Kidney tubule cell (primary cell): Measurements from ENCODE around the gene UGT1A3.

Experiments used
- DNase-seq: peaks from one replicate; pipeline ENCODE4 v3.0.0-alpha.2; 2018; ENCODE audit warnings: low spot score

Gene UGT1A3

DNA sequence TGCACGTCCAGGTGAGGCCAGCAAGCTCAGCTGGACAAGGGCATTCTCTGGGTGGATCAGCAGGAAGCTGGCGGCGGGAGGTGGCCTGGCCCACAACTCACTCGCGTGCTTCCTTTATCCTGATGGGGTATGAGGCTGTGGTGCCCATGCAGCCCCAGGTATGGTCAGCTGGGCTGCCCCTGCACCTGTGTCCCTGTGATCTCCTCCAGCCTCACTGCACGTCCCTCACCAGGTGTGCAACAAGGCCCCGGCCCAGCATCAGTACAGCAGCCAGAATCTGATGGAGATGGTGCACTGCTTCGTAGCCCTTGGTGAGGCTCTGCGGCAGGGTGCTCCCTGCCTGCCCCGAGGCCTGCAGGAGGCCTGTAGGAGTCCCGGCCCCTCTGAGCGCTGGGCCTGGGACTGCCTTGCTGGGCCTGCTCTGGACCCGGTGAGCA lies 66.9 kb downstream of the UGT1A3 start:
- DNase-seq, result no peak

DNA sequence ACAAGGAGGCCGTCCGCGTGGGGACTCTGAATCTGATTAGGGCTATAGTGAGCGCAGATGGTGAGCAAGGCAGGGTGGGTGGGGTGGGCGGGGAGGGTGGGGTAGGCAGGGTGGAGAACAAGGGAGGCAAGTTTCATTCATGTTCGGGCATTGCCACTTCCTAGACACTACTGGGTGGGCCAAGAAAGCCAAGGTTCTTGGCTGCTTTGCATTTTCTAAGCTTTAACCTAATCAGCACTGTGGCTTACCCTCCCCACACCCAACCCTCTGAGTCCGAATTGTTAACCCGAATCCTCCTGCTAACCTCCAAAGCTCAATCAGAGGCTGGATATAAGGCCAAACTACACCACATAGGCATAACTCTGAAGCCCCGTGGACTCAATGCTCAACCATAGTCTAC lies 67.4 kb downstream of the UGT1A3 start:
- DNase-seq, result no peak

DNA sequence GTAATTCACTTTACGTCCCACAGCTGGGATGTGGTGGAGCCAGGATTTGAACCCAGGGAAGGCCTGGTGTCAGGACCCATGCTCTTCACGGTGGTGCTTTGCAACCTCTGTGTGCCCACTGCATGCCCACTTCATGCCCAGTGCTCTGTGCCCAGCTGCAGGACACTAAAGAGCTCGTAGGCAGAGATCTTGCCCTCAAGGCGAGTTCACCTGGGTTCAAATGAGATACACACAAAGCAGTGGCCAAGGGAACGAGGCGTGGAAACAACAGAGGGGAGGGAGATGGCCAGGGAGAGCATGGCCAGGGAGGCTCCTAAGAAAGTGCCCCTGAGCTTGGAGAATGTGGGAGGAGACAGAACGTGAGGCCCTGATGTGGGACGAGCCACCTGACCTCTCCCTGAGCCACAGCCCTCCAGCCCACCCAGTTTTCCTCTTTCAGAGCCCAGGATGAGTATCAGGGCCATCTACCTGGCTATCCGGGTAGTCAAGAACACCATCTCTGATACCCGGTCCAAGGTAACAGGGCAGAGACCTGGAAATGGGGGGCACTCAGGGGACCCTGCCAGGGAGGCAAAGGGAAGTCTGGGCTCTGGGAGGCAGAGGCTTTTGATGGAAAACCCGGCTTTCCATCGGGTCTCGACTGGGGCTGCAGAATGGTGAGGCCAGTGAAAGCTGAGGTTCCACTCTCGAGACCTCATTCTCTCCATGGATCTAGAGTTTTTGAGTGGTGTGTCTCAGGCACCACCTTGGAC lies 69.7 kb downstream of the UGT1A3 start:
- no peak for DNase-seq

DNA sequence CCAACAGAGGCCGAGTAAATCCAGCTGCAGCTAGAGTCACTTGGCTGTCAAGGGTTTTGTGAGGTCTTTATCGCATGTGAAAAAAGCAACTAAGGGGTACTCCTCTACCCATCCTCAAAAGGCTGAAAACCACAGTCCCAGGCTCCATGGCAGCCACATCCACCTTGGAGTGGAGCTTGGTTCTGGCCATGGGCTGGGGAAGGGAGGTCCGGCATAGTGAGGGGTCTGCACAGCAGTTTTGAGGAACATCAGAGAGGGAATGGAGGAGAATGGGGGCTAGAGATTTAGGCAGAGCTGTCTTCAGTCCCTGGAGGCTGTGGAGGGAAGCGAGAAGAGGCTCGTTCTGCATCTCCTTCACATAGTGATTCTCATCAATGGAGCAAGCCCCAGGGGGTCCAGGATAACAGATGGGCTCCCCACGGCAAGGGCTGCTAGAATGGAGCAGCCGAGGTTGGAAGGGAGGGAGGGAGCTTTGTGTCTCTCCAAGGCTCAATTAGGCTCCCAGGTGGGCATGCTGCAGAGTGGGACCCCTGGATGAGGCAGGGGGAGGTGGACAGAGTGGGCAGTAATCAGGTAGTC lies 70.3 kb downstream of the UGT1A3 start:
- no peak for DNase-seq

DNA sequence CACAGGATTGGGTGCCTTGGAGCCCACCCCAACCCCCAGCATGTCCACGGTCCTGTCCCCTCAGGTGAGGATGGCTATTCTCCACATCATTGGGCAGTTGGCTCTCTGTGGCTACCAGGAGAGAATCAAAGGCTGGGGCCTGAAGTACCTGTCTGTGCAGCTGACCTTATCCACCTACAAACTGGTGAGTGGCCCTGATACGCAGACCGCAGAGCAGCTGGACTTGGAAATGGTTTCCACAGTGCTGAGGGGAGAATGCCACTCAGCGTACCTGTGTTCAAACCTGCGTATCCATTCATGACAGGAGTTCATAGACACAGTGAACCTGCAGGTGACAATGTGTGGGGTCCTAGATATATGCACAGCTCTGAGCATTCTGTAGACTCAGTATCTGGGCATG lies 70.9 kb downstream of the UGT1A3 start:
- peak; percentile 17 for DNase-seq

DNA sequence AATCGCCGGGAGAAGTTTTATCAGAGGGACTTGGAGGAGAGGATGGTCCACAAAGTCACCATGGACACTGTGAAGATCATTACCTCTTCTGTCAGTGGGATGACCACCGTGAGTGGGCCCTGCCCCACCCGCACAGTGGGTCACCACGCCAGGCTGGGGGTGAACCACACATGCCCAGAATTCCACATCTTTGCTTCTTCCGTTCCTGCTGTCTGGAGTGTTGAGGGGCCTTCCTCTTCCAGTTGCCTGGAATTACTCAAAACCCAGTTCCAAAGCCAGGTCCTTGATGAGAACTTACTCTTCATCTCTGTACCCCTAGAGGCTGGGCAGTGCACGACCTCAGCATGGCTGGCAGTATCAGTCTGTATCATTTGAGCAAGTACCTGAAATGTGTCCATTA lies 71.4 kb downstream of the UGT1A3 start:
- DNase-seq, result no peak

DNA sequence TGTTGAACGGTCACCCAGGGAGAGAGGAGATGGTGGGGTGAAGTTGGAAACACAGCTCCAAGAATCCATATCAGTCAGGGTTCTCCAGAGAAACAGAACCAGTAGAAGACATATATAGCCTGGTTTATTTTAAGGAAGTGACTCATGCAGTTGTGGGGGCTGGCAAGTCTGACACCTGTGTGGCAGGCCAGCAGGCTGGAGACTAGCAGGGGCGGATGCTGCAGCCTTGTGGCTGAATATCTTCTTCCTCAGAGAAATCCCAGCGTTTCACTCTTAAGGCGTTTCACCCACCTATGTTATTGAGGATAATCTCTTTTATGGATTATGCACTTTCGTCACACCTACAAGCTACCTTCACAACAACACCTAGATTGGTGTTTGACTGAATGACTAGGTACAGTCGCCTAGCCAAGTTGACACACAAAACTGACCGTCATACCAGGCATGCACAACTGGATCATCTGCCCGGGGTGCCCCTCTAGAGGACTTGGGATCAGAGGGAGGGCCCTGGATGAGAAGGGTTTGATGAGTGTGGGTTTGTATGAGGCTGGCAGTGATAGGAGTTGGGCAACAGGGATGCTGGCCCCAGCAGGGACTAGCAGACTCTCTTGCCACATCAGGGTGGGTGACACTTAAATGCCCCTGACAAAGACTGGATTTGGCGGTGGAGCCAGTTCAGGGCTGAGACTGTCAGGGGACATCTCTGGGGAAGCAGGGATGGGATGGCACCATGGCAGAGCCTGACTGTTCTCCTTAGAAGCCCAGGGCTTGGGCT lies 72.7 kb downstream of the UGT1A3 start:
- peak; percentile 47 for DNase-seq

DNA sequence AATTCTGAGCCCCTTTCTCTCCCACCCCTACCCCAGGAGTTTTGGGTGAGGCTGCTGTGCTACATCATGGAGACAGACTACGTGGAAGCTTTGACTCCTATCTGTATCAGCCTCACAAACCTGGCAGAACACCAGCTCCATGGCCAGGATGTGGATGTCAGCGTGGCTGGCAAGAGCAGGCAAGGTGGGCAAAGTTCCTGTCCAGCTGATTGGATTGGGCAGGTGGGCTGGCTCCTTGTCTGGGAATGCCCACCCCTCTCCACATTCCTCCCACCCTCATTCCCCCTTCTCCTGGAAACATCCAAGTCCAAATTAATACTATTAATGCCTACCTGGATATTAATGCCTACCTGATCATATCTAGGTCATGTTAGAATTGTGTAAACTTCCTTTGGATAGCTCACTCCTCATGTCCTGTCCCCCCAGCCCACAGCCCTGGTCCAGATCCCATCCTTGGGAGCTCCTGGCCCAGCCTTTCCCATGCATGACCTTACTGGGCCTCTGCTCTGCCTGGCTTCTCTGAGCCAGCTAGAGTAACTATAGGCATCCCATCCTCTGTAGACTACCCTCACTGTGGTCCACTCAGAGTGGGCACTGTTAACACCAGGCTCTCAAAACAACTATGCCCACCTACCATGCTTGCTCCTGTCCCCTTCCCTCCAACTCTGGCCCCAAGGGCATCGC lies 73.4 kb downstream of the UGT1A3 start:
- no peak for DNase-seq

DNA sequence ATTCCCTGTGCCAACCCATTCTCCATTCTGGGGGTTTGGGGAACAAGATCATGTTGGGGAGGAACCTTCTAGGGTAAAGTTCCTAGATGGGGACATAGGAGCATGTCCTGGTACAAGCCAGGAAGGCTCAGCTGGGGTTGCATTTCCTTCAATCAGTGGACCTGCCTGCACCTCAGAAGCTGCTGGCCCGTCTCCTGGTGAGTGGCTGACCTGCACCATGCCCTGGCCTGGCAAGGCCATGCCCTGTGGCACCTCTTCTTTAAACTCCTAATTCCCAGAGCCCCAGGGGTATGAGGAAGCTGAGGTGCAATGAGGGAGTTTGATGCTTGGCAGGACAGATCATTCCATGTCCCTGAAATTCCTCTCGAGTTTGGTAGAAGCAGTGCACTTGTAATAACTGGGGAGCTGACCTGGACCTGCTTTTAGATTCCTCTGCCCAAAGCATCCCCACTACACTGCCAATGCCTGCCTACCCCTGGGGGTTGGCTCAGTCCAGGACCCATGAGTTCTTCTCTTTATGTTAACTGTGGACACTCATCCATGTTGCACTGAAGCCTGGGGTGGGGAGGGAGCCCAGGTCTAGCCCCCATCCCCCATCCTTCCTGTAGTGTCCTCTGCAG lies 74.6 kb downstream of the UGT1A3 start:
- DNase-seq, result no peak

DNA sequence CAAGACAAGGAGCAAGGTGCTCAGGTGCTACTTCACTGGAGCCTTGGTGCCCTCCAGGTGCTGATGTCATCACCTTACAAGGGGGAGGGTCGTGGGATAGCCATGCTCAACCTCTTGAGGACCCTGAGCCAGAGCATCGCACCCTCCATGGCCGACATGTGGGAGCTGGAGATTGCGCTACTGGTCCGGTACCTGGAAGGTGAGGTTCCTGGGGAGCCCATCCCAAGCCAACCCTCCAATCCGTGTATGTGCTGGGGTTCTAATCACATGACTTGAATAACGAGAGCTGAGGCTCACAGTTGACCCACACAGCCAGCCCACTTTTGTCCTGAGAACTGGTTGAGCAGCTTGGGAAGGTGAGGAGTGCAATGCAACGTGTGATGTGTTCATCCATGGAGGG lies 75.2 kb downstream of the UGT1A3 start:
- DNase-seq, result no peak

DNA sequence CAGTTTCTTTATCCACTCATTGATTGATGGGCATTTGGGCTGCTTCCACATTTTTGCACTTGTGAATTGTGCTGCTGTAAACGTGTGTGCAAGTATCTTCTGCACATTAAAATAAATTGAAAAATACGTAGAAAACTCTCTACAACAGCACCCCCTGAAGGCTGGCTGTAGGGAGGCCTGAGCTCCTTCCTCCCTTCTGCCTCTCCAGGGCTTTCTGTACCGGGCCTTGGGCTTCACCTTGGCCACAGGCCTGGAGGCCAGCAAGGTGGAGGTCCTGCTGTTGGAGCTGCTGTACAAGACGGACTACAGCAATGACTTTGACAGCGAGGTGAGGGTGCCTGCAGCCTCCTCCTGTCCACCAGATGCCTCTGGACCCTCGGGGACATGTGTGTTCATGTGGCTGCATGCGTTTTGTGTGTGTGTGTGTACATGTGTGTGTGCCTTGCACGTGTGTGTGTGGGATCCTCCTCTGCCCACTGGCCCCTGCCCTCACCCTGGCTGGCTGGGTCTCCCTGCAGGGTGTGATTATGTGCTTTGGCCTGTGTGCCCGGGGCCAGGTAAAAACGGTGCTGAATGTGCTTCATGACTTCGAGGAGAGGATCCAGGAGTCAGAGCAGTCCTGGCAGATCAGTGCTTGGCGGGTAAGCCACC lies 78.5 kb downstream of the UGT1A3 start:
- DNase-seq, result no peak

DNA sequence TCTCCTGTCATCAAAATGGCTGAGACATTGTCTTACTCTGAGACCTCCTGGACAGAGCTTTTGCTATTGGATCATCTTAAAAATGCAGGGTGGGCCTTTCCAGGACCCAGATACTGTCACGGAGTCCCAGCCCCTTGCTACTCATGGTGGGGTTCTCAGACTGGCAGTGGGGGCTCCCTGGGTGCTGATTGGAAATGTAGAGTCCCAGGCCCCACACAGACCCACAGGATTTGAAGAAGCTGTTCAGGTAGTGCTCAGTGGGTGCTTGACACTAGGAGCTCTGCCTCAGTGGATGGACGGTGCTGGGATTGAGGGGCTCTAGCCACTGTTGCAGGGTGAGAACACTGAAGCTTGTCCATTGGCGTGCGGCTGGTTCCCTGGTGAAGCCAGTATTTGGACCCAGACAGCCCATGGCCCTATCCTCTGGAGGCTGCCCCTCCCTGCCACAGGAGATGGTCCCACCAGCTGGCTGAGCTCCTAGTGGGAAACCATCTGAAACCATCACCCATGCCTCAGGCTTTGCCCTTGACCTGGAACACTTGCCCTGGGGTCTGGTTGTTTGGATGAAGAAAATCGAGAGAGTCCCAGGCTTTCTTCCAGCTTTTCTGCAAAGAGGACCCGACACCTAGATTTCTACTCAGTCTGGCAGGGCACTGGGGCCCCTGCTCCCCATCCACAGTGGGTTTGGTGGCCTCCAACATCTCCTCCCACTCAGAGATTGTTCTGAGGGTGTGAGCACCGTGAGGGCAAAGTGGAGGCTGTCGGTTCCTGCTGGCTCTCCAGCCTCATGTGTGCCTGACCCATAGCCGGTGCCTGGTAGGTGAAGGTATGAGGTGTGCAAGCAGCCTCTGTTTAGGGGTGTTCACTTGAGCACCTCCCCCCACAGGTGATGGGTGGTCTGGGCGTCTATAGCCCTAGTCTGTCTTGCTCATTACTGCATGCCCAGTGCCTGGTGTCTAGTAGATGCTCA lies 79.4 kb downstream of the UGT1A3 start:
- DNase-seq, result no peak

DNA sequence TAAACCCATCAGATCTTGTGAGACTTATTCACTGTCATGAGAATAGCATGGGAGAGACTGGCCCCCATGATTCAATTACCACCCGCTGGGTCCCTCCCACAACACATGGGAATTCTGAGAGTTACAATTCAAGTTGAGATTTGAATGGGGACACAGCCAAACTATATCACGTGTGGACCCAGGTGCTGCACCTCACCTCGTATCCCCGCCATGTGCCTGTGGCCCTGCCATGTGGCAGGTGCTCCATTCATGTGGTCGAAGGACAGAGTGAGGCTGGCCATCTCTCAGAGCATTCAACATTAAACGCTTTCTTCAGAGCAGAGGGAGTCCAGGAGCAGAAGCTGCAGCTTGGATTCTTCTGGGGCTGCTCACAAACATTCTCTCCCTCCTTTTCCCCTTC lies 81.5 kb downstream of the UGT1A3 start:
- DNase-seq, result no peak

DNA sequence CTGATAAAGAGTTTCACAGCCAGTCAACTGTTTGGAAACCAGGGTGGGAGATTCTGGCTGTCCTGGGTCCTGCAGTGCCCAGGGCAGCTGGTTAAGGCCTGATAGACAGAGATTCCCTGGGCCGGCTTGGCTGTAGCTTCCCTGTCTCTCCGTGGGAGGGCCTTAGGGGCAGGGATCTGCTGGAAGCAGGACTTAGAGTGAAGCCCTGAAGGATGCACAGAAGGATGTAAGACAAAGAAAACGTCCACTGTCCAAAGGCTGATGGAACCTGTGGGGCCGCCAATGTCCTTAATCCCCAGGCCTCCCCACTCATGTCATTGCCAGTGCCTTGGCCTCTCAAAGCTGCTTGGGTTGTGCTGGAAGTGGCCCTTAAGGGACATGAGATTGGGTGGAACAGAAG lies 82.2 kb downstream of the UGT1A3 start:
- DNase-seq, result no peak

DNA sequence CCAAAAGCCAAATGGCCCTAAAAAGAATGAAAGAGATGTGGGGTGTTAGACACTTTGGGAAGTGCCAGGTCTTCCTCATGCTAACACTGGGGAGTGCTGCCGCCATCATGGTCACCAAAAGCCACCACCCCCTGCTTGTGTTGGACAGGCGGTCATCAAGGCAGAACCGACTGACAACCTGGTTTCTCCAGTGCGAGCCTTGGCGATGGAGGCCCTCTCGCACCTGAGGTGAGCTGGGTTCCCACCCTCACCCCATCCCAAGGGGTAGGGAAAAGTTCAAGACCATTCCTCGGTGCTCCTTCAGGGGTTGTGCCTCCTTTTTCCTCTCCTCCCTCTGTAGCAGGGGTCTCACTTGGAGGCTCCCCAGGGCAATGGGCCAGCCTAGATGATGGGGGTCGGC lies 82.9 kb downstream of the UGT1A3 start:
- no peak for DNase-seq

DNA sequence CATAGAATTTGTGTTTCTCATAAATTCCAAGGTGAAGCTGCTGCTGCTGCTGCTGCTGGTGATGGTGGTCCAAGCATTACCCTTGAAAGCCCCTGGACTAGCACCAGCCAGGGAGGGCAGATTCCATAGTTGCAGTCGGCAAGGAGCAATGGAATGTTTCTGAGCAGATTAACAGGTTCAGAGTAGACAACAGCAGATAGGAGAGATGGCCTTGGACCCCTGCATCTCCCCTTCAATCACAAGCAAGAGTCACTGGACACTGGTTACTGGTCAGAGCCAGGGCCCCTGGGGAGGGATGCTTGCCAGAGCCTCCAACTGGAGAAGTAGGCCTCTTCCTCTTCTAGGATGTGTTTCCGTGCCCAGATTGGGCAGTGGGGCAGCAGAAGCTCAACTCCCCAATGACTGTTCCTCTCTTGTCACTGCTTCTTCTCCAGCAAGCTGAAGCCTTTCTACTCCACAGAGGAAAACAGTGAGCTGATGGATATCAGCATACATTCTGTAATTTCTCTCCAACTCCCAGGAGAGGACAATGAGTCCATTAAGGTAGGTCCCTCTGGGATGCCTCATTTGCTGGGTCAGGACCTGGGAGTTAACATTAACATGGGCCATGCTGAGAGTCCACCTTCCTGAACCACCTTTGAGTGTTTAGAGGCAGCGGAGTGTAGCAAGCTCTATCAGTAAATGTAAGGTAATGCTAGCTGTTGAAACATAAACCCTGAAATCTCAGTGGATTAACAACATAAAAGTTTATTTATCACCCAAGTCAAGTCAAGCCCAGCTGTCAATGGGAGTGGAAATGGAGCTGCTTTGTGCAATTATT lies 84.6 kb downstream of the UGT1A3 start:
- DNase-seq, result no peak

DNA sequence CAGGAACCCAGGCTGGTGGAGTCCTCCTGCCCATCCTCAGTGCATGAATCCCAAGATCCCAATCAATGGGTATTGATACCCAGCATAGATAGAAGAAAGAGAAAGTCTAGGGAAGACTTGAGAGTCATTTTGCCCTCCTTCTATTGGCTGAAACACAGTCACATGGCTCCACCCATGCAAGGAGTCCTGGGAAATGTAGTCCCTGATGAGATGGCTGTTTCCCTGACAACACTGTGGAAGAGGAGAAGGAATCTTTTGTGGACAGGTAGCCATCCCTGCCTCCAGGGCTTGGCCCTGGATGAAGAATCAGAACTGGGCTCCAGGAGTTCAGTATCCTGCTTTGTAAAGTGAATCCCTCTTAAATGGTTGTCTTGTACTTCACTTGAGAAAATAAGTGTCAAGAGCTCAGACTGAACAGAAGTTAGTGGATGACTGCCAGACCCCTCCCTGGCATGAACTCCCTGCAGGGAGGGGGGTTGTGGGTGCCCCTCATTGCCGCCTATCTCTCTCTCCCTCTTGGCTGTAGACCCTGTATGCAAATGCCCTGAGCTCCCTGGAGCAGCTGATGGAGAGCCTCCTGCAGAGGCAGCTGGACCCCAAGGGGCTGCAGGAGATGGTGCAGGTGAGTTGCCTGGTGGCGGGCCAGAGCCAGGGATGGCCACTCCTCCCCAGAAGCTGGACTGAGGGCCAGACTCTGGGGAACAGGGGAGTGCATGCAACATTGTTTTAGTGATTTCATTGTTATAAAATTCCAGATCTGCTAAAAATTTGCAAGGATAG lies 85.4 kb downstream of the UGT1A3 start:
- DNase-seq, result no peak

DNA sequence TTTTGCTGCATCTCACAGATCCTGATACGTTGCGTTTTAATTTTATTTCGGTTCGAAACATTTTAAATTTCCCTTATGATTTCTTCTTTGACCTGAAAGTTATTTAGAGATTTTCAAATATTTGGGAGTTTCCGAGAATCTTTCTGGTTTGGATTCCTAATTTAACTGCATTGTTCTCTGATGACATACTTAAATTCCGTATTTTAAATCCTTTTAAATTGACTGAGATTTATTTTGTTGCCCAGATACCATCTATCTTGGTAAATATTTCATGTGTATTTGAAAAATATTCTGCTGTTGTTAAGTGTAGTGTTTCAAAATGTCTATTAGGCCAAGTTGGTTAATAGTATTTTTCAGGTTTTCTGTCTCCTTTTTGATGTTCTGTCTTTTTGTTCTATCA lies 87.0 kb downstream of the UGT1A3 start:
- DNase-seq, result no peak

DNA sequence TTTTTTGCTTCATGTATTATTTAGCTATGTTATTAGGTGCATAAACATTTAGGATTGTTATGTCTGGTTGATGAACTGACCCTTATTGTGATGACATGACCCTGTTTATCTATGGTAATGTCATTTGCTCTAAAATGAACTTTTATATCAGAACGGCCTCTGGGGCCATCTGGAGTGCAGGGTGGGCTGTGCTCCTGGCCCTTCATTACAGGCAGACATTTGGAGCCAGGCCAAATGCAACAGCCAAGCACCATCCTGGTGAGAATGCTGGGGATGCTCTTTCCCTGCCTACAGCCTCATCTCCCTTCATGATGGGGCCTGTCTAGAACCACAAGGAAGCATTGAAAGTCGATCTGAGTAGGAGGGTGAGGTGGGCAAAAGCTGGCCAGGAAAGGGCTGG lies 87.5 kb downstream of the UGT1A3 start:
- no peak for DNase-seq
